ENCODE results near the gene FBL. TPM values are rescaled to one million over a fixed set of nuclear protein-coding genes. Genes with fewer than 3 reads are reported as not detected.
A peak's percentile ranks its signal among the peaks of the same experiment; 100 is the strongest.

The FBL gene
- total and polyA plus RNA-seq, 2 of the 13 experiments (the other 11 are each of a cell fraction or from before 2014, with no cell fraction given) = 153 to 468 TPM

DNA sequence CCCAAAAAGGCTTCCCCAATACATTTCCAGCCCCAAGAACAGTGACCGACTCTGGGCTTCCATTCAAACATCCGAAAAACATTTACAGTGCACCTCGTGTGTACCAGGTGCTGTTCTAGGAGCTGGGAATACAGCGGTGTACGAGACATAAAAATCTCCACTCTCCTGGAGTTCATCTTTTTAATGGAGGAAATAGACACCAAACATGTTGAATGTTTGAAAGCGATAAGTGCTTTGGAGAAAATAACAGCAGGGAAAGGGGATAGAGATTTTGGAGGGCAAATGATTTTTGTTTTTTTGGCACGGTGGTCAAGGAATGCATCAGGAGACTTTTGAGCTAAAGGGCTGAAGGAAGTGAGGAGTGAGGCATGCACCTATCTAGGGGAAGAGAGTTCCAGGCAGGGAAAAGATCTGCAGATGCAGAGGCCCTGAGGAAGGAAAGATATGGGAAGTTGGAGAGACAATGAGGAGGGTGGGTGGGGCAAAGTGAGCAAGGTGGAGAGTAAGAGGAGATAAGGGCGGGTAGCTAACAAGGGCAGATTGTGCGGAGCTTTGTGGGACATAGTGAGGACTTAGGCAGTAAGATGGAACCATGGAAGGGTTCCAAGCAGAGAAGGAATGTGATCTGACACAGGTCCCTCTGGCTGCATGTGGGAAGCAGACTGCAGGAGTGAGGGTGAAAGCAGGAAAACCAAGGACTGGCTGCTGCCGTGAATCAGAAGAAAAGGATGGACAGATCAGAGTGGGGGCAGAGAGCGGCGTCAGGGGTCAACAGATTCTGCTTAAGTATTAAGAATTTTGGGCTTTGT lies 703 bp upstream of the FBL start (continued):
- no peak for TF ChIP-seq SALL1 (CRISPR knock-in tag; IDR thresholded peaks at IDR 0.05)
- TF ChIP-seq, protein P1, sequence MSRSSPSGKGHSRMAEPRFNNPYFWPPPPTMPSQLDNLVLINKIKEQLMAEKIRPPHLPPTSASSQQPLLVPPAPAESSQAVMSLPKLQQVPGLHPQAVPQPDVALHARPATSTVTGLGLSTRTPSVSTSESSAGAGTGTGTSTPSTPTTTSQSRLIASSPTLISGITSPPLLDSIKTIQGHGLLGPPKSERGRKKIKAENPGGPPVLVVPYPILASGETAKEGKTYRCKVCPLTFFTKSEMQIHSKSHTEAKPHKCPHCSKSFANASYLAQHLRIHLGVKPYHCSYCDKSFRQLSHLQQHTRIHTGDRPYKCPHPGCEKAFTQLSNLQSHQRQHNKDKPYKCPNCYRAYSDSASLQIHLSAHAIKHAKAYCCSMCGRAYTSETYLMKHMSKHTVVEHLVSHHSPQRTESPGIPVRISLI (CRISPR knock-in tag; IDR thresholded peaks at IDR 0.05; ENCODE audit: borderline replicate concordance) = no peak
- TF ChIP-seq, protein P2, sequence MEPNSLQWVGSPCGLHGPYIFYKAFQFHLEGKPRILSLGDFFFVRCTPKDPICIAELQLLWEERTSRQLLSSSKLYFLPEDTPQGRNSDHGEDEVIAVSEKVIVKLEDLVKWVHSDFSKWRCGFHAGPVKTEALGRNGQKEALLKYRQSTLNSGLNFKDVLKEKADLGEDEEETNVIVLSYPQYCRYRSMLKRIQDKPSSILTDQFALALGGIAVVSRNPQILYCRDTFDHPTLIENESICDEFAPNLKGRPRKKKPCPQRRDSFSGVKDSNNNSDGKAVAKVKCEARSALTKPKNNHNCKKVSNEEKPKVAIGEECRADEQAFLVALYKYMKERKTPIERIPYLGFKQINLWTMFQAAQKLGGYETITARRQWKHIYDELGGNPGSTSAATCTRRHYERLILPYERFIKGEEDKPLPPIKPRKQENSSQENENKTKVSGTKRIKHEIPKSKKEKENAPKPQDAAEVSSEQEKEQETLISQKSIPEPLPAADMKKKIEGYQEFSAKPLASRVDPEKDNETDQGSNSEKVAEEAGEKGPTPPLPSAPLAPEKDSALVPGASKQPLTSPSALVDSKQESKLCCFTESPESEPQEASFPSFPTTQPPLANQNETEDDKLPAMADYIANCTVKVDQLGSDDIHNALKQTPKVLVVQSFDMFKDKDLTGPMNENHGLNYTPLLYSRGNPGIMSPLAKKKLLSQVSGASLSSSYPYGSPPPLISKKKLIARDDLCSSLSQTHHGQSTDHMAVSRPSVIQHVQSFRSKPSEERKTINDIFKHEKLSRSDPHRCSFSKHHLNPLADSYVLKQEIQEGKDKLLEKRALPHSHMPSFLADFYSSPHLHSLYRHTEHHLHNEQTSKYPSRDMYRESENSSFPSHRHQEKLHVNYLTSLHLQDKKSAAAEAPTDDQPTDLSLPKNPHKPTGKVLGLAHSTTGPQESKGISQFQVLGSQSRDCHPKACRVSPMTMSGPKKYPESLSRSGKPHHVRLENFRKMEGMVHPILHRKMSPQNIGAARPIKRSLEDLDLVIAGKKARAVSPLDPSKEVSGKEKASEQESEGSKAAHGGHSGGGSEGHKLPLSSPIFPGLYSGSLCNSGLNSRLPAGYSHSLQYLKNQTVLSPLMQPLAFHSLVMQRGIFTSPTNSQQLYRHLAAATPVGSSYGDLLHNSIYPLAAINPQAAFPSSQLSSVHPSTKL (CRISPR knock-in tag; IDR thresholded peaks at IDR 0.05) = no peak
- TF ChIP-seq, protein P3, sequence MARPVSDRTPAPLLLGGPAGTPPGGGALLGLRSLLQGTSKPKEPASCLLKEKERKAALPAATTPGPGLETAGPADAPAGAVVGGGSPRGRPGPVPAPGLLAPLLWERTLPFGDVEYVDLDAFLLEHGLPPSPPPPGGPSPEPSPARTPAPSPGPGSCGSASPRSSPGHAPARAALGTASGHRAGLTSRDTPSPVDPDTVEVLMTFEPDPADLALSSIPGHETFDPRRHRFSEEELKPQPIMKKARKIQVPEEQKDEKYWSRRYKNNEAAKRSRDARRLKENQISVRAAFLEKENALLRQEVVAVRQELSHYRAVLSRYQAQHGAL (CRISPR knock-in tag; IDR thresholded peaks at IDR 0.05; ENCODE audit: not compliant biosample characterization) = no peak
- no peak for TF ChIP-seq MTF1 (CRISPR knock-in tag; IDR thresholded peaks at IDR 0.05)
- no peak for TF ChIP-seq ZSCAN29 (CRISPR knock-in tag; conservative IDR thresholded peaks at IDR 0.05)
- TF ChIP-seq ZNF30 (CRISPR knock-in tag; IDR thresholded peaks at IDR 0.05) = no peak
- no peak for TF ChIP-seq SOX6 (IDR thresholded peaks at IDR 0.05)
- 0 out of 2 replicates have a peak, but pooled peaks have one; percentile 26 for TF ChIP-seq SOX6 (CRISPR knock-in tag; IDR thresholded peaks at IDR 0.05)
- no peak for TF ChIP-seq ZNF747 (CRISPR knock-in tag; IDR thresholded peaks at IDR 0.05; ENCODE audit: borderline replicate concordance)
- TF ChIP-seq, protein P4, sequence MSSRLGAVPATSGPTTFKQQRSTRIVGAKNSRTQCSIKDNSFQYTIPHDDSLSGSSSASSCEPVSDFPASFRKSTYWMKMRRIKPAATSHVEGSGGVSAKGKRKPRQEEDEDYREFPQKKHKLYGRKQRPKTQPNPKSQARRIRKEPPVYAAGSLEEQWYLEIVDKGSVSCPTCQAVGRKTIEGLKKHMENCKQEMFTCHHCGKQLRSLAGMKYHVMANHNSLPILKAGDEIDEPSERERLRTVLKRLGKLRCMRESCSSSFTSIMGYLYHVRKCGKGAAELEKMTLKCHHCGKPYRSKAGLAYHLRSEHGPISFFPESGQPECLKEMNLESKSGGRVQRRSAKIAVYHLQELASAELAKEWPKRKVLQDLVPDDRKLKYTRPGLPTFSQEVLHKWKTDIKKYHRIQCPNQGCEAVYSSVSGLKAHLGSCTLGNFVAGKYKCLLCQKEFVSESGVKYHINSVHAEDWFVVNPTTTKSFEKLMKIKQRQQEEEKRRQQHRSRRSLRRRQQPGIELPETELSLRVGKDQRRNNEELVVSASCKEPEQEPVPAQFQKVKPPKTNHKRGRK (CRISPR knock-in tag; IDR thresholded peaks at IDR 0.05) = no peak
- no peak for TF ChIP-seq ZNF263 (CRISPR knock-in tag; IDR thresholded peaks at IDR 0.05)
- no peak for TF ChIP-seq ZFP41 (CRISPR knock-in tag; IDR thresholded peaks at IDR 0.05; ENCODE audit: borderline replicate concordance)
- no peak for TF ChIP-seq NR3C1 (CRISPR knock-in tag; IDR thresholded peaks at IDR 0.05)
- TF ChIP-seq, protein P5, sequence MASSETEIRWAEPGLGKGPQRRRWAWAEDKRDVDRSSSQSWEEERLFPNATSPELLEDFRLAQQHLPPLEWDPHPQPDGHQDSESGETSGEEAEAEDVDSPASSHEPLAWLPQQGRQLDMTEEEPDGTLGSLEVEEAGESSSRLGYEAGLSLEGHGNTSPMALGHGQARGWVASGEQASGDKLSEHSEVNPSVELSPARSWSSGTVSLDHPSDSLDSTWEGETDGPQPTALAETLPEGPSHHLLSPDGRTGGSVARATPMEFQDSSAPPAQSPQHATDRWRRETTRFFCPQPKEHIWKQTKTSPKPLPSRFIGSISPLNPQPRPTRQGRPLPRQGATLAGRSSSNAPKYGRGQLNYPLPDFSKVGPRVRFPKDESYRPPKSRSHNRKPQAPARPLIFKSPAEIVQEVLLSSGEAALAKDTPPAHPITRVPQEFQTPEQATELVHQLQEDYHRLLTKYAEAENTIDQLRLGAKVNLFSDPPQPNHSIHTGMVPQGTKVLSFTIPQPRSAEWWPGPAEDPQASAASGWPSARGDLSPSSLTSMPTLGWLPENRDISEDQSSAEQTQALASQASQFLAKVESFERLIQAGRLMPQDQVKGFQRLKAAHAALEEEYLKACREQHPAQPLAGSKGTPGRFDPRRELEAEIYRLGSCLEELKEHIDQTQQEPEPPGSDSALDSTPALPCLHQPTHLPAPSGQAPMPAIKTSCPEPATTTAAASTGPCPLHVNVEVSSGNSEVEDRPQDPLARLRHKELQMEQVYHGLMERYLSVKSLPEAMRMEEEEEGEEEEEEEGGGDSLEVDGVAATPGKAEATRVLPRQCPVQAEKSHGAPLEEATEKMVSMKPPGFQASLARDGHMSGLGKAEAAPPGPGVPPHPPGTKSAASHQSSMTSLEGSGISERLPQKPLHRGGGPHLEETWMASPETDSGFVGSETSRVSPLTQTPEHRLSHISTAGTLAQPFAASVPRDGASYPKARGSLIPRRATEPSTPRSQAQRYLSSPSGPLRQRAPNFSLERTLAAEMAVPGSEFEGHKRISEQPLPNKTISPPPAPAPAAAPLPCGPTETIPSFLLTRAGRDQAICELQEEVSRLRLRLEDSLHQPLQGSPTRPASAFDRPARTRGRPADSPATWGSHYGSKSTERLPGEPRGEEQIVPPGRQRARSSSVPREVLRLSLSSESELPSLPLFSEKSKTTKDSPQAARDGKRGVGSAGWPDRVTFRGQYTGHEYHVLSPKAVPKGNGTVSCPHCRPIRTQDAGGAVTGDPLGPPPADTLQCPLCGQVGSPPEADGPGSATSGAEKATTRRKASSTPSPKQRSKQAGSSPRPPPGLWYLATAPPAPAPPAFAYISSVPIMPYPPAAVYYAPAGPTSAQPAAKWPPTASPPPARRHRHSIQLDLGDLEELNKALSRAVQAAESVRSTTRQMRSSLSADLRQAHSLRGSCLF (CRISPR knock-in tag; IDR thresholded peaks at IDR 0.05; ENCODE audit: borderline replicate concordance) = no peak
- no peak for TF ChIP-seq NFYC (CRISPR knock-in tag; IDR thresholded peaks at IDR 0.05)
- TF ChIP-seq ZNF121 (CRISPR knock-in tag; IDR thresholded peaks at IDR 0.05) = no peak
